Suprapubic skin (tissue), 4 donors: Measurements from ENCODE around the gene C14orf132. TPM values are rescaled to one million over a fixed set of nuclear protein-coding genes. Genes with fewer than 3 reads are reported as not detected.
A peak's percentile ranks its signal among the peaks of the same experiment; 100 is the strongest.

Experiments used
- DNase-seq, 2 donors: peaks; one replicate each; pipeline ENCODE4 v3.0.0-alpha.2; 2019; ENCODE audit warnings: low spot score in 2 of 2
- H3K27ac ChIP-seq: fragments of 200-600 bp; sonication (generic); one replicate; pipeline ENCODE4 v1.5.1; 2019
- H3K27me3 ChIP-seq: fragments of 200-600 bp; sonication (generic); one replicate; pipeline ENCODE4 v1.5.1; 2019
- H3K36me3 ChIP-seq: fragments of 200-600 bp; sonication (generic); one replicate; pipeline ENCODE4 v1.5.1; 2019
- H3K4me1 ChIP-seq: fragments of 200-600 bp; sonication (generic); one replicate; pipeline ENCODE4 v1.5.1; 2019
- H3K4me3 ChIP-seq: fragments of 200-600 bp; sonication (generic); one replicate; pipeline ENCODE4 v1.5.1; 2019; ENCODE audit warnings: mild to moderate bottlenecking
- H3K9me3 ChIP-seq: fragments of 200-600 bp; sonication (generic); one replicate; pipeline ENCODE4 v1.5.1; 2019
- CTCF ChIP-seq, 2 donors: fragments of 200-600 bp in 1 of 2; fragments of 450-650 bp in 1 of 2; sonication (generic) in 1 of 2; IDR thresholded peaks; one replicate each; pipeline ENCODE4 v1.5.1; 2016 to 2019; ENCODE audit warnings: antibody characterized with exemption in 2 of 2, mild to moderate bottlenecking in 1 of 2, moderate library complexity in 1 of 2
- EP300 ChIP-seq: sonication (generic); formaldehyde crosslinking; IDR thresholded peaks from one replicate; pipeline ENCODE4 v1.6.1; 2017; ENCODE audit warnings: antibody characterized with exemption
- POLR2A ChIP-seq, 2 donors: fragments of 450-650 bp; IDR thresholded peaks; one replicate each; pipeline ENCODE4 v1.6.1; 2017; ENCODE audit warnings: antibody characterized with exemption in 2 of 2, mild to moderate bottlenecking in 2 of 2, moderate library complexity in 2 of 2
- POLR2AphosphoS5 ChIP-seq, 3 donors: sonication (generic); formaldehyde crosslinking; IDR thresholded peaks; one replicate each; pipeline ENCODE4 v1.6.1; 2017; ENCODE audit warnings: antibody characterized with exemption in 3 of 3
- WGBS: methylation state at CpG from one replicate; pipeline ENCODE4 v1.1.5; 2018; 5-methylcytosine and 5-hydroxymethylcytosine counted together
- total RNA-seq, 4 donors: library from RNA; depleted of rRNA; stranded (reverse); fragments of >200 nt; gene quantifications; one replicate each; pipeline ENCODE4 v1.1.0, GENCODE V29; 2016

C14orf132 gene
- total RNA-seq, 4 donors from 2014 or later, result 16.2 to 34.4 (median 27.9) TPM

DNA sequence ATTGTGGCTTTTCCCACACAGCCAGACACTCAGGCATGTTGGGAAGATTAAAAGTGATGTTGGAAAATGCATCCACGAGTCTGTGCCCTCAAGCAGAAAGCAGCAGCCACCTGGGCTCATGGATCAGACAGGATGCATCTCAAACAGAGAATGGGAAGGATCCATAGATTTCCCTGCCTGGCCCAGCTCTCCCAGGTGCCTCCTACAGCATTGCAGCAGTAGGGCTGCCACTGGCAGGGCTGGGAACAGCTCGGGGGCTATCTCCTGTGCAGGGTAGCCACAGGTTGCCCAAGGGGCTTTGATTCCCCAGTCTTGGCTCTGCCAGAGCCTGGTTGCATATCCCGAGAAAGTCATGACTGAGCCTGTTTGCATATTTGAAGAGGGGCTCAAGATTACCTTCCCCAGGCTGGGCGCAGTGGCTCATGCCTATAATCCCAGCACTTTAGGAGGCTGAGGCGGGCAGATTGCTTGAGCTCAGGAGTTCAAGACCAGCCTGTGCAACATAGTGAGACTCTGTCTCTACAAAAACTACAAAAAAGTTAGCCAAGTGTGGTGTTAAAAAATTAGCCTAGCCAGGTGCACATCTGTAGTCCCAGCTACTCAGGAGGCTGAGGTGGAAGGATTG, 19.5 kb downstream of the C14orf132 start:
- 86% methylated on average over 3 of the region's 5 CpGs for WGBS
- peak in 1 of 2 donors; percentile 69 for DNase-seq
- Histone ChIP-seq H3K27ac (no peak overlapping the region), H3K4me1 (peaks cover 17% of the 10 kb centered on the region), H3K4me3 (no peak overlapping the region), H3K27me3 (no peaks in the 10 kb centered on the region), H3K36me3 (no peaks in the 10 kb centered on the region), H3K9me3 (no peaks in the 10 kb centered on the region)
- TF ChIP-seq EP300 (no peak), POLR2A (IDR thresholded peaks at IDR 0.05) (no peak), CTCF (IDR thresholded peaks at IDR 0.05) (no peak), POLR2AphosphoS5 (IDR thresholded peaks at IDR 0.05) (no peak)

- H3K36me3 ChIP-seq, result no peaks in the 10 kb centered on the region
- peaks cover 7% of the 10 kb centered on the region for H3K4me1 ChIP-seq
- no peaks in the 10 kb centered on the region for H3K9me3 ChIP-seq
- peak in 1 of 2 donors; percentile 46 for DNase-seq
- TF ChIP-seq POLR2AphosphoS5 (IDR thresholded peaks at IDR 0.05) (no peak), POLR2A (IDR thresholded peaks at IDR 0.05) (no peak), CTCF (IDR thresholded peaks at IDR 0.05) (no peak), EP300 (no peak)
- no peaks in the 10 kb centered on the region for H3K27me3 ChIP-seq
- no peak overlapping the region for H3K4me3 ChIP-seq
- WGBS, result 82% methylated on average over 3 of the region's 3 CpGs
- no peak overlapping the region for H3K27ac ChIP-seq
Measured at GRCh38 chr14:96059519-96060135, 20.5 kb downstream of the C14orf132 start.

DNA sequence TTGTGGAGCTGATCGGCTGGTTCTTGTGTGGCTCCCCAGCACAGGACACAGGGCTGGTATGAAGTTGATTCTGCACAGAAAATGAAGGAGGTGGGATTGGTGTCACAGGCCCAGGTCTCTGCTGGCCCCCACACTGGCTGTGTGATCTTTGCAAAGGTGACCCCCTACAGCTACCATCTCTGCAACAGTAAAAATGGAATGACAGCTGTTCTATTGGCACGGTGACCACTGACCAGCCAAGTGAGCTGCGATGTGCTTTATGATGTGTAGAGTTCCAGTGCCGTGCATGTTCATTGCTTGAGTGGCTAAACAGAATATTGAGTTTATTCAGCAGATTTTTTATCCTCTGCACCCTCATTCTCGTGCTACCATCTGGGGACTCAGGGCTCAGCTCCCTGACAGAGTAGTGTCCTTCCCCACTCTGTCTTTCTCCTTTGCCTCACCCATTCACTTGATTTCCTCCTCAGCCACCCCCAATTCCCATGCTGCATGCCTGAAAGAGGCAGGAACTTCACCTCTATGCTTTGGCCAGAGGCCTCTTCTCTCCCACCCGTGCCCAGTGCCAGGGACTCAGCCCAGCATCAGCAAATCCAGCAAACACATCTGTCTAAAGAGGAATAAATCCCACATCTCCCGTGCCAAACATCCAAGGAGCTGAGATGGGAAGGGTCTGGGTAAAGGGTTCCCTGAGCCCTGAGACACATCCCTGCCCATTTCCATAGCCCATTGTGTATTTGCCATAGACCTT, 21.2 kb downstream of the C14orf132 start:
- TF ChIP-seq CTCF (IDR thresholded peaks at IDR 0.05) (no peak), POLR2AphosphoS5 (IDR thresholded peaks at IDR 0.05) (no peak), EP300 (no peak), POLR2A (IDR thresholded peaks at IDR 0.05) (no peak)
- WGBS, result 91% methylated on average over 7 of the region's 7 CpGs
- Histone ChIP-seq H3K27ac (no peak overlapping the region), H3K9me3 (no peaks in the 10 kb centered on the region), H3K4me3 (no peak overlapping the region), H3K27me3 (no peaks in the 10 kb centered on the region), H3K4me1 (no peaks in the 10 kb centered on the region), H3K36me3 (no peaks in the 10 kb centered on the region)
- DNase-seq, result peak in 1 of 2 donors; percentile 38

DNA sequence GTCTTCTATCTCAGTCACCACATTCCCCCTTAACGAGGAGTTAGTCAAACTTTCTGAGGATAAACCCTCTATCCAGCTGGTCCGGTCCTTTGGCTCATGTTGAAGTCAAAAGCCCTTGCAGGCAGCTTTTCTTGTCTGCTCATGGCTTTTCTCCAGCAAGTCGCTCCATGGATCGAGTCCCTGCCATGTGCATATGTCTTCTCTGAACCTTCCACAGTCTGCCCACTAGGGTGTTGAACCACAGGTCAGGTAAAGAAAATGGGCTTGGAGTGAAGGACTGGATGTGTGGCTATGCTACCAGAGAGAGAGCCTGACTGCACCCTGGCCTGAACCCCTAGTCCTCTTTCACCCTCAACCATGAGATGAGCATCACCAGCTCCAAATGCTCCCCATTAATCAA, 22.8 kb downstream of the C14orf132 start:
- H3K27ac ChIP-seq, result no peak overlapping the region
- H3K4me1 ChIP-seq, result no peaks in the 10 kb centered on the region
- DNase-seq, result peak in 1 of 2 donors; percentile 17
- H3K4me3 ChIP-seq, result no peak overlapping the region
- WGBS, result 51% methylated on average over 4 of the region's 4 CpGs
- no peaks in the 10 kb centered on the region for H3K9me3 ChIP-seq
- H3K27me3 ChIP-seq, result no peaks in the 10 kb centered on the region
- no peaks in the 10 kb centered on the region for H3K36me3 ChIP-seq
- no peak for TF ChIP-seq POLR2AphosphoS5 (IDR thresholded peaks at IDR 0.05)
- no peak for TF ChIP-seq EP300
- TF ChIP-seq POLR2A (IDR thresholded peaks at IDR 0.05), result no peak
- TF ChIP-seq CTCF (IDR thresholded peaks at IDR 0.05), result no peak

GRCh38 chr14:96062506-96062905, 23.3 kb downstream of the C14orf132 start:
- TF ChIP-seq EP300 (no peak), POLR2A (IDR thresholded peaks at IDR 0.05) (no peak), POLR2AphosphoS5 (IDR thresholded peaks at IDR 0.05) (no peak), CTCF (IDR thresholded peaks at IDR 0.05) (no peak)
- H3K4me1 ChIP-seq, result no peaks in the 10 kb centered on the region
- peak in 1 of 2 donors; percentile 8 for DNase-seq
- WGBS, result 68% methylated on average over 6 of the region's 6 CpGs
- H3K4me3 ChIP-seq, result no peak overlapping the region
- no peaks in the 10 kb centered on the region for H3K36me3 ChIP-seq
- H3K27me3 ChIP-seq, result no peaks in the 10 kb centered on the region
- H3K27ac ChIP-seq, result no peak overlapping the region
- H3K9me3 ChIP-seq, result no peaks in the 10 kb centered on the region
